Stimulated activated CD4-positive, alpha-beta T cell treated with anti-CD3 and anti-CD28 coated beads, Interleukin-1b, Interleukin-23, amount 100 ng/mL, for 4 hours (primary cell): ENCODE measurements around the gene MINDY3.
"Not testable (repeated sequence)": the region's sequence is repeated elsewhere in the genome, so short reads cannot be mapped to it uniquely, and the experiment has no call there.

ENCODE experiments used
- DNase-seq, 2 donors: peaks; one replicate each; pipeline ENCODE4 v3.0.0-alpha.2; 2020; ENCODE audit warnings: low read depth in 2 of 2

The MINDY3 gene

GRCh38 chr10:15856328-15857015 lies 3.8 kb downstream of the MINDY3 start:
- no peak for DNase-seq

DNA sequence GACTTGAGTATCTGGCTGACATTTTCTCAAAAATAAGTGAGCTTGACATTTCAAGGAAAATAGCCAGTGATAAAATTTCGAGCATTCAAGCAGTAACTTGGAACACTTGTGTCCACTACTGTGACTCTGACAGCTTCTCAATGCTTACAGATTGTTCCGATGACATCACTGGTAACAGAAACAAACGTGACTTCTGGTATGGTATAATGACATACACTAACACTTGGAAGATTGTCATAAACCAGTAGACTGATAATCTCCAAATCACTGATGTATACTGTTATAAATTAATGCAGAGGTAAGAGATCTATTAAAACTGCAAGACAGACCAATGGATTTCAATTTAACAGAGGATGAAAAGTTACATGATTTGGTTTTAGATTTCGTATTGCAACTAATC lies 6.5 kb downstream of the MINDY3 start:
- DNase-seq = no peak

DNA sequence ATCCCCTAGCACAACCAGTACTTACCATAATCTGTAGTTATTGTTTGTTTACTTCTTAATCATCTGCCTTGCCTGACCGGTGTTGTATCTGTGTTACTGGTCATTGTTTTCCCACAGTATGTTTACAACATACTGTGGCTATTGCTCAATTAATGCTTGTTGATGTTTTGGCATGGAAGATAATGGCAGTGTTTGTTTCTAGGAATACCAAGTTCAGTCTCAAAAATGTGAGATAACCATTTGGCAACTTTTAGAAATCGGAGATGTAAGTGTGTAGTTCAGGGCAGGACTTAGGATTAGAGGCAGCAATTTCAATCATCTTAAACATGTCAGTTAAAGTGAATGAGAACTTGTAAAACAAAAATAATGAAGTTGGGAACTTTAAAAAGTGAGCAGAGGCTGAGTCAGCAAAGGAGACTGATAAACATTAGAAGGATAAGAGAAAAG lies 8.2 kb downstream of the MINDY3 start:
- no peak for DNase-seq

GRCh38 chr10:15850337-15850978 lies 9.8 kb downstream of the MINDY3 start:
- DNase-seq = not testable (repeated sequence)

GRCh38 chr10:15849316-15849715 lies 11.0 kb downstream of the MINDY3 start:
- DNase-seq = no peak

DNA sequence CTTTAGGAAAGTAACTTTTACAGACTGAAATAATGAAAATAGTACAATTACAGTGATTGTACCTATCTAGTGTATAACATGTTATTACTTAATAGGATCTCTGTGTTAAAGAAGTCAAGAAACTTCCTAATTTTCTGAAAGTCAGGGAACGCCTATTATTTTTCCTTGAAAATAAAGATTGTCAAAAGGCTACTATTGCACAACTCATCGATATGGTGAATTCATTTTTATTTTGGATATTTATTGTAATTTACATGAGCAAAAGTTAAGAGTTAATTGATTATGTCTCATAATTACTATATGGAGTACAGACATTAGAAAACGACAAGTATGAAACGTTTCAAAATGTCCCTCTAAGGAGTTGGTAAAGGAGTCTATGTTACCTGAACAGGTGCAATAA lies 12.8 kb downstream of the MINDY3 start:
- DNase-seq = no peak

GRCh38 chr10:15844517-15844916 lies 15.8 kb downstream of the MINDY3 start:
- no peak for DNase-seq

GRCh38 chr10:15843695-15844094 lies 16.6 kb downstream of the MINDY3 start:
- no peak for DNase-seq

- no peak for DNase-seq
Observed at GRCh38 chr10:15842556-15843169, 17.6 kb downstream of the MINDY3 start.

GRCh38 chr10:15841696-15842095 lies 18.6 kb downstream of the MINDY3 start:
- DNase-seq = no peak

- DNase-seq = no peak
Observed at GRCh38 chr10:15836807-15837206, 23.5 kb downstream of the MINDY3 start.

DNA sequence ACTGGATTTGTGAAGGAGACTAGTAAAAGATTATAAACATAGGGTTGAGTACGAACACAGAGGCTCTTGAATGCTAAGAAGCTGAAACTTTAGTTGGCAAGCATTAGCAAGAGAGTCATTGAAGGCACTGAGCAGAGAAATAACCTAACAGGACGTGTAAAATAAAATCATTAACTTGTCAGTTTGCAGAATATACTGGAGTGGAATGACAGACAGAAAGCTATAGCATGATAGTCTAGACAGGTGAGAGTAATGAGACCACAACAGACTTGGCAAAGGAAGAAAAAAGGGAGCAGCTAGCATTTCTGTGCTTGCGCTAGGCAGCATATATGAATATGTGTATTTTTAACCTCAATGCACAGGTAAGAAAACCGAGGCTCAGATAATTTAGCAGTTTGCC lies 30.8 kb downstream of the MINDY3 start:
- DNase-seq = no peak

GRCh38 chr10:15824498-15824897 lies 35.8 kb downstream of the MINDY3 start:
- DNase-seq = no peak

DNA sequence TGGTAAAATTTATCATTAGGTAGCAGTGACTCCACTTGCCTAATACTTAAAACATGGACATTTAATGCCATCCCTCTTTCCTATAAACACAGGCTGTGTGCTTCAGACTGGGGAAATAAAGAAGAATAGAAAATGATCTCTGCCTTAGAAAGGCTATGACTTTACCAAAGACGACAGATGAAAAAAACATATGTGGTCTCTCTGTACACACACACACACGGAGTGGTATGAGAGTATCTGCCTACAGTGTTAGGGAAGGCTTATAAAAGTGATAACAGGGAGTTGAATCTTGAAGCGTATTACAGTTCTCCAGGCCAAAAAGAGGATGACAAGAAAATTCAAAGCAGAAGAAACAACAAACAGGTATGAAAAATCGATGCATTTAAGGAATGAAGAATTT lies 38.2 kb downstream of the MINDY3 start:
- no peak for DNase-seq

- no peak for DNase-seq
Observed at GRCh38 chr10:15821046-15821683, 39.1 kb downstream of the MINDY3 start.

DNA sequence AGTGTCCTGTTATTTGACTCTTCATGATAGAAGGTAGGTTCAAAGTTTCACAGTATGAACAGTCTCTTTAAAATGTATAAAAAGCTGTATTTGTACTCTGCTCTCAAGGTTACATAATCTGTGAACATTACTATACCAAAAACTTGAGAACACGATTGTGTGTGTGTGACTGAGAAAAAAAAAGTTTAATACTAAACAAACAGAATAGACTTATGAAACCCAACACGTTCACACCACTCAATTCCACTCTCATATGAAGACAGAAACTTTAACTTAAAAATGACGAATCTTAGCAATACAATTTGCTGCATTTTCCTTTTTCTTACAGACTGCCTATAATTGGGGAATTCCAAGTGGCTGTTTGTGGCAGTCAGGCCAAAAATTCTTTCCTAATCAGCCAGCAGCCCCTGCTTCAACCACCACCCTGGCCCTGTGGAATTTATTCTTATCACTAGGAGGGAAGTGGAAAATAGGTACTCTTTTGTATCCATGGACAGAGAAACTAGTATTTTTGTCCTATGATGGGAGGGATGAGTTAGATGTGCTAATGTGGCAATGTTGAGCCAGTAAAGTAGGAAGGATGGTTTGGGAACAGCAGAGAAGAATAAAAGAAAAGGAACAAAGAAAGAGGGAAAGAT lies 42.8 kb downstream of the MINDY3 start:
- no peak for DNase-seq

DNA sequence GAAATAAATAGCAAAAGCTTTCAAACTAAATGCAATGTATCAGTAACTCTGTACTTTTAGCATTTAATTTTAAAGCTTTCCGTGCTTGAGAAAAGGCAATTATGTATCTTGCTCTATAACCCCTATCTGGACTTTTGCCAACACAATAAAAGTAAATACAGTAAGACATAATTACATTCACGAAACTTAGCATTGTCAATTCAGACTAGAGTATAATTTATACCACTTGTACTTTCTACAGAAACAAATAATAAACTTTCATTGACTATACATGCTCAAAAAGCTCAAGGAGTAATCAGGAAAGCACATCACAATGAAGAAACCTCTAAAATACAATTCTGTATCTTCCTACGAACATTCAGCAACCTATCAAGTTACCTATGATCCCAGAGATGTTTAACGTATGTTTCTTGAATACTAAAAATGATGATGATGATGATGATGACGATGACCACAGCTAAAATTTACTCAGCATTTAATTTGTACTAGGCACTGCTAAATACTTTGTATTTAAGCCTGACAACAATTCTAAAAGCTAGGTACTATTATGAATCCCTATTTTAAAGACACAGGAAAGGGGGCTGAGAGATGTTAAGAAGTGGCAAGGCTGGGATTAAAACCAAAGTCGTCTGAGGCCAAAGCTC lies 44.9 kb downstream of the MINDY3 start:
- no peak for DNase-seq

GRCh38 chr10:15814565-15814964 lies 45.7 kb downstream of the MINDY3 start:
- no peak for DNase-seq

- no peak for DNase-seq
Observed at GRCh38 chr10:15813415-15813814, 46.9 kb downstream of the MINDY3 start.

DNA sequence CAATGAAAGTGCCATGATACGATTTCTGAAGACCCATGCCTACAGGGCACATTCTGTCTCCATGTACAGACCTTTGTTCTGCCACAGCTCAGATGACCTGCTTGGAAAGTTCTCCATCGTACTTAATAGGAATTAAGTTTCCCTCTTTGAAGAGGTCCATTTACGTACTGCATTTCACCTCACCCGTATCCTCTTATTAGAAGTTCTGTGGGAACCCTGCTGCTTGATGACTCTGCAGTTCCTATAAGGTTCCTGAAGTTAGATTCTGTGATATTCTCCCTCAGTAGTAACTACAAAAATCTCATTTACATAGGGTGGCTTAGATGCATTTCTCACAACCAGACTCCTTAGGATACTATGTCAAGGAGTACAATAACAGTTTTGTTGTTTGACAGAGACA lies 50.9 kb downstream of the MINDY3 start:
- DNase-seq = no peak

GRCh38 chr10:15808204-15808797 lies 52.0 kb downstream of the MINDY3 start:
- DNase-seq = no peak
